Endothelial cell of umbilical vein (primary cell): ENCODE measurements around the gene ZNF804B. TPM values are rescaled to one million over a fixed set of nuclear protein-coding genes. Genes with fewer than 3 reads are reported as not detected.

Source experiments
- BruUV-seq: library from RNA; stranded (reverse); fragments of 400-500 nt; replicated peaks from 2 replicates; lab custom pipeline; 2021; lab: Mats Ljungman, UMichigan
- CTCF ChIA-PET: fragments of 300-600, 350-600 bp; sonication (Branson Sonifier 250); formaldehyde crosslinking; loops from one replicate; lab custom pipeline; 2021; ENCODE audit warnings: antibody characterized with exemption, inconsistent platforms; lab: Charles Lee
- POLR2A ChIA-PET: fragments of 300-600, 350-600 bp; sonication (Branson Sonifier 250); formaldehyde crosslinking; loops from one replicate; lab custom pipeline; 2021; ENCODE audit warnings: antibody characterized with exemption, inconsistent platforms; lab: Charles Lee
- DNase-seq: peaks from one replicate; pipeline ENCODE4 v3.0.0-alpha.2; 2011; ENCODE audit warnings: low read depth, low spot score
- FAIRE-seq: peaks from 2 replicates; lab custom pipeline; 2011; peaks lifted over from hg19 to GRCh38; lab: Jason Lieb, UNC
- H2AFZ ChIP-seq: 2 replicates; pipeline ENCODE4 v1.6.0; 2012; ENCODE audit warnings: low read depth, low read length, control low read depth, inconsistent platforms
- H3K27ac ChIP-seq: 2 replicates; pipeline ENCODE4 v1.5.1; 2011; ENCODE audit warnings: low read depth, mild to moderate bottlenecking, control low read depth, low read length, moderate library complexity; ENCODE audit not compliant: insufficient read depth
- H3K27me3 ChIP-seq, 2 experiments: 2 replicates each; pipeline versions ENCODE4 v1.6.0 to v1.6.1; 2011; ENCODE audit warnings: low read length in 2 of 2, mixed read lengths in 1 of 2; ENCODE audit not compliant: control insufficient read depth in 2 of 2, insufficient read depth in 2 of 2
- H3K36me3 ChIP-seq, 2 experiments: 2 replicates in 1 of 2; 3 replicates in 1 of 2; pipeline ENCODE4 v1.5.1; 2011; ENCODE audit warnings: low read length in 2 of 2, mild to moderate bottlenecking in 1 of 2, moderate library complexity in 1 of 2; ENCODE audit not compliant: control insufficient read depth in 2 of 2, insufficient read depth in 2 of 2; ENCODE audit errors: extremely low read depth in 1 of 2
- H3K4me1 ChIP-seq: 3 replicates; pipeline ENCODE4 v1.5.1; 2011; ENCODE audit warnings: mild to moderate bottlenecking, low read length; ENCODE audit not compliant: control insufficient read depth, insufficient read depth; ENCODE audit errors: extremely low read depth
- H3K4me2 ChIP-seq: 2 replicates; pipeline ENCODE4 v1.6.1; 2011; ENCODE audit warnings: low read length, control low read depth, mixed read lengths; ENCODE audit not compliant: insufficient read depth
- H3K4me3 ChIP-seq, 3 experiments: fragments of 200-600 bp in 1 of 3; sonication (generic), shearing (Covaris generic) in 1 of 3; replicated peaks in 1 of 3; 2 replicates each; pipeline ENCODE4 v1.5.1; 2011 to 2016; ENCODE audit warnings: control low read depth in 3 of 3, low read length in 3 of 3, mild to moderate bottlenecking in 2 of 3, inconsistent platforms in 1 of 3, low read depth in 1 of 3, moderate library complexity in 1 of 3; ENCODE audit not compliant: insufficient read depth in 1 of 3
- H3K79me2 ChIP-seq: 2 replicates; pipeline ENCODE4 v1.6.0; 2012; ENCODE audit warnings: low read length, inconsistent platforms; ENCODE audit not compliant: control insufficient read depth, insufficient read depth
- H3K9ac ChIP-seq: replicated peaks from 2 replicates; pipeline ENCODE3; 2011; ENCODE audit warnings: low read length, control low read depth; ENCODE audit not compliant: insufficient read depth; ENCODE audit errors: extremely low read depth
- H3K9me1 ChIP-seq: replicated peaks from 3 replicates; pipeline ENCODE4 v1.6.0; 2011; ENCODE audit warnings: mild to moderate bottlenecking, low read length; ENCODE audit not compliant: control insufficient read depth, insufficient read depth; ENCODE audit errors: extremely low read depth
- H3K9me3 ChIP-seq: replicated peaks from 2 replicates; pipeline ENCODE4 v1.5.1; 2012; ENCODE audit warnings: low read length, inconsistent platforms; ENCODE audit not compliant: control insufficient read depth, insufficient read depth
- H4K20me1 ChIP-seq: replicated peaks from 2 replicates; pipeline ENCODE3; 2011; ENCODE audit warnings: mild to moderate bottlenecking, low read length; ENCODE audit not compliant: control insufficient read depth, insufficient read depth; ENCODE audit errors: extremely low read depth
- CTCF ChIP-seq, 2 donors: IDR thresholded peaks; 1 replicate in 1 of 2; 2 replicates in 1 of 2; pipeline ENCODE4 v1.5.1; 2011; ENCODE audit warnings: low read length in 2 of 2, mild to moderate bottlenecking in 2 of 2, moderate library complexity in 2 of 2, control low read depth in 1 of 2, inconsistent platforms in 1 of 2, low read depth in 1 of 2; ENCODE audit not compliant: insufficient read depth in 1 of 2; ENCODE audit errors: extremely low read depth in 1 of 2
- FOS ChIP-seq: IDR thresholded peaks from 2 replicates; pipeline ENCODE4 v1.6.1; 2011; ENCODE audit warnings: mild to moderate bottlenecking, low read length, moderate library complexity, borderline replicate concordance; ENCODE audit not compliant: insufficient read depth
- GATA2 ChIP-seq: IDR thresholded peaks from 2 replicates; pipeline ENCODE4 v1.7.0; 2011; ENCODE audit warnings: low read depth, mild to moderate bottlenecking, moderate library complexity, mixed read lengths, low read length; ENCODE audit not compliant: insufficient read length, insufficient read depth
- MAX ChIP-seq: IDR thresholded peaks from 2 replicates; pipeline ENCODE4 v1.6.1; 2011; ENCODE audit not compliant: insufficient read depth, insufficient read length
- POLR2A ChIP-seq: IDR thresholded peaks from 2 replicates; pipeline ENCODE4 v1.6.1; 2012; ENCODE audit warnings: low read depth, mild to moderate bottlenecking, control low read depth, low read length
- dilution Hi-C: fragments of 300-500 bp; cut with MboI; formaldehyde crosslinking; loops from one replicate; pipeline ENCODE4 v1.15.0; 2019; ENCODE audit warnings: low sequenced_read_pairs; ENCODE audit not compliant: extremely low pct_ligation_motif_present
- intact Hi-C: fragments of 100-400 bp; cut with micrococcal nuclease; formaldehyde crosslinking; loops from one replicate; pipeline ENCODE4 v1.10.0; 2022
- polyA plus RNA-seq, 4 experiments: library from polyadenylated mRNA; depleted of rRNA in 3 of 4; stranded (reverse) in 3 of 4; unstranded in 1 of 4; fragments of >200 nt; gene quantifications; 2 replicates each; pipeline versions ENCODE4 v1.2.1 to v1.2.3, GENCODE V29; 2011 to 2012; ENCODE audit warnings: missing spikeins in 1 of 4
- total RNA-seq: library from RNA; stranded (reverse); gene quantifications from 2 replicates; pipeline ENCODE4 v1.2.3, GENCODE V29; 2021

ZNF804B gene
- total and polyA plus RNA-seq, 2 donors (not counting 3 experiments of a cell fraction or from before 2014, with no cell fraction given): not detected

- CTCF ChIA-PET: no interaction called here
These were observed 28.3 kb downstream of the ZNF804B start for GRCh38 chr7:88787777-88788176.

More at GRCh38 chr7:88787777-88788176, 28.3 kb downstream of the ZNF804B start:
- H2AFZ ChIP-seq: no peak overlapping the region
- H3K9ac ChIP-seq: no peak overlapping the region
- H3K79me2 ChIP-seq: no peaks in the 10 kb centered on the region
- H3K4me3 ChIP-seq: no peak overlapping the region
- TF ChIP-seq FOS (no peak), CTCF (IDR thresholded peaks at IDR 0.05; ENCODE audit: extremely low read depth in 1 of 2, insufficient read depth in 1 of 2, low read depth in 1 of 2, low read length in 2 of 2) (no peak), POLR2A (no peak), MAX (no peak), GATA2 (no peak)
- DNase-seq (no peak), FAIRE-seq (no peak)
- POLR2A ChIA-PET: no interaction called here
- no peaks in the 10 kb centered on the region for H3K4me1 ChIP-seq
- BruUV-seq: no TSS peak
- no peak overlapping the region for H3K27ac ChIP-seq
- H4K20me1 ChIP-seq: no peaks in the 10 kb centered on the region
- no peaks in the 10 kb centered on the region for H3K9me1 ChIP-seq
- H3K4me2 ChIP-seq: no peak overlapping the region
- no peaks in the 10 kb centered on the region for H3K9me3 ChIP-seq
- dilution Hi-C loops (no loop called here), intact Hi-C loops (loop anchor here (2.0 to 10.0 kb wide), 4 partner anchors 240 to 1327 kb away; no protein-coding TSS in a partner anchor)
- no peaks in the 10 kb centered on the region for H3K36me3 ChIP-seq
- H3K27me3 ChIP-seq: peaks cover 2 to 3% of the 10 kb centered on the region in 2 experiments
